TTC549 (cell line): ENCODE results near the gene GRIN2A.

Source experiments
- FAIRE-seq: peaks from 2 replicates; lab custom pipeline; 2012; peaks lifted over from hg19 to GRCh38; lab: Jason Lieb, UNC

The GRIN2A gene

DNA sequence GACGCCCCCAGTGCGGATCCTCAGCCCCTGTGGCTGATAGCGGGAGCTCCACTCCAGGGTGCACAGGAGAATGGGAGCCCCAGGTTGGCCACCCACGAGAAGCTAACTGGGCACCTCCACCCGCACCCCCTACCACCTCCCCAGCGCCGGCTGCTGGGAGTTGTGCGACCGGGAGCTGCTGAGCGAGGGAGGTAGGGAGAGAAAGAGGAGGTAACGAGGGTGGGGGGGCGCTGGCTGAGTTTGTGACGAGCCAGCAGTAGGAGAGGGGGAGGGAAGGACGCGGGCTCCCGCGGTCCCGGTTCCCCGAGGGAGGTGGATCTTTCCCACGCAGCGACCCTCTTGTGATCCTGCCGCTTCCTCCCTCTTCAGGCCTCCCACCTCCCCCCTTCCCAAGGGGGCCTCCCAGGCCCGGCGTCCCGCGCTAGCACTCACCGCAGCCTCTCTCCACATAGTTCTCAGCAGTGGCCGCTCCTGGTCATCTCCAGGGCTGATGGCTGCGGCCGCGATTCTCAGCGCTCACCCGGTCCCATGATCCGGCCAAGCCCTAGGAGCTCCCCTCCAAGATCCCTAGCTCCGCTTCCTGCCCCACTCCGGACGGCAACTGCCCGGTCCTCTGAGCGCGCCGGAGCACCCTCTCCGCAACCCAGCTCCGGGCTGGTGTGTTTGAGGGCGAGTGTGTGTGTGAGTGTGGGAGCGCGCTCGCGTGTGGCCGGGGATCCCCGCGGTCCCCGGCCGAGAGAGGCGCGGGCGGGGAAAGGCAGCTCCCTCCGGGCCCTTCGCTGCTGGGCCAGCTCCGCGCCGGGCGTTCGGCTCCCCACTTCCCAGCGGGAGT lies at the start of gene GRIN2A:
Gene GRIN2A, minus strand, starts transcription at position 207 of the 832 bp plus-strand sequence. CDS start 2,017 bp downstream, outside the sequence.
- FAIRE-seq = no peak

- FAIRE-seq = no peak
Observed at GRCh38 chr16:10231563-10231962, 49.3 kb upstream of the GRIN2A start.

GRCh38 chr16:10228779-10229178 lies 46.6 kb upstream of the GRIN2A start:
- FAIRE-seq = no peak

- FAIRE-seq = no peak
Observed at GRCh38 chr16:10226987-10227306, 44.7 kb upstream of the GRIN2A start.

- no peak for FAIRE-seq
Observed at GRCh38 chr16:10226141-10226986, 44.1 kb upstream of the GRIN2A start.

DNA sequence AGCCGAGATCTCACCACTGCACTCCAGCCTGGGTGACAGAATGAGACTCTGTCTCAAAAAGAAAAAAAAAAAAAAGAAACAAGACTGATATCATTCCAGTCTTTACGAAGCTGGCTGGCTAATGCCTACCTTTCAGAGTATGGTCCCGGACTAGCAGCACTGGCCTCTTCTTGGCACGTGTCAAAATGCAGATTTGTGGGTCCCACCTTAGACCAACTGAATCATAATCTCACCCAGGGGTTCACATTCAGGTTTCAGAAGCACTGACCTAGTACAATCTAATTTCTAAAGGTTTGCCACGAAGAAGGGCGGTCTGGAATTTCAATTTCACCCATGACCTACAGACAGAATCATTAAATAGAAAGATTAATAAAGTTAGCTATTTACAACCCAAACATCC lies 43.4 kb upstream of the GRIN2A start:
- FAIRE-seq = no peak

GRCh38 chr16:10224850-10225249 lies 42.6 kb upstream of the GRIN2A start:
- FAIRE-seq = no peak

DNA sequence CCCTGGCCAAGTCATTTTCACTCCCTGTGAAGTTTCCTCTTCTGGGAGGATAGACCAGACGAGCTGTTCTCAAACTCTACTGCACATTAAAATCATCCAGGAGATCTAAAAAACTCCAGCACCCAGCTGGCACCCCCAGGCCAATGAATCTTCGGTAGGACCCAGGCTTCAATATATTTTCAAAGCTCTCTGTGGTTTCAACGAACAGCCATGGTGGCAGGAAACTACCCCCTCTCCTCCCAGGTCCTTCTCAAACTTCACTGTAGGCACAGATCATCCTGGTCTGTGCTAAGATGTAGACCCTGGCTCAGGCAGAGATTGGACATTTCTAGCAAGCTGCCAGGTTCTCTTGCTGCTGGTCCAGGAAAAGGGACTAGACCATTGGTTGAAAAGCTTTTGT lies 38.7 kb upstream of the GRIN2A start:
- no peak for FAIRE-seq

GRCh38 chr16:10219742-10220141 lies 37.5 kb upstream of the GRIN2A start:
- no peak for FAIRE-seq

GRCh38 chr16:10218490-10219206 lies 36.4 kb upstream of the GRIN2A start:
- FAIRE-seq = no peak

DNA sequence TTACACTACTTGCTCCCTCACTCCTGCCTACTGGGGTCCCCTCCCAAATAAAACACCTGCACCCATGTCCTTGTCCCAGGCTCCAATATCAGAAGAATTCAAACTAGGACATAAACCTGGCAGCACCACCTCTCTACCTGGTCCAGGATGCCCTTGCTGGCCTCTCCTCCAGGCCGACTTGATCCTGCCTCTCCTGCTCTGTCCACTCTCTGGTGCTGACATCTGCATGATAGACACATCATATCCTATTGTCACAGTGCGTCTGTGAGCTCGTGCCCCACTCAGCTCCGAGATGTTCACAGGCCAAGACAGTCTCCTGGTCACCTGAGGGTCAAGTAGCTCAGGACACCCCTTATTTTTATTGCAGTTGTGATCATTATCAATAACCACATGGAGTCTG lies 31.5 kb upstream of the GRIN2A start:
- FAIRE-seq = no peak

DNA sequence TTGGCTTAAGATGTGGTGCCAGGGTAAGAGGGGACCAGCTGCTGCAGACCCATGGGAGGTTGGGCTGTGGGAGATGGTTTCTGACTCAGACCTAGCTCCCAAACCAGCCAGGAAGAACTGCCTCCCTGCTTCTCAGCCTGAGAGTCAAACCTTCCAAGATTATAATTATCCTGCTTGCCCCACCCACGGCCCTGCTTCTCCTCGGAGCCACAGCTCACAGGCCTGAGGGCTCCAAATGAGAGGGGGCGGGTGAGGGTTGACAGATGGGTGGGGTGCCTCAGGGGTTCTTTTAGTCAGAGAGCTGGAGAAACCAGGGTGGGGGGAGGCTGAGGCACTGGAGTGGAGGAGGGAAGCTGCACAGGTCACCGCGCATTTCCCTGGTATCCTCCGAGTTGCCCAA lies 28.7 kb upstream of the GRIN2A start:
- no peak for FAIRE-seq

DNA sequence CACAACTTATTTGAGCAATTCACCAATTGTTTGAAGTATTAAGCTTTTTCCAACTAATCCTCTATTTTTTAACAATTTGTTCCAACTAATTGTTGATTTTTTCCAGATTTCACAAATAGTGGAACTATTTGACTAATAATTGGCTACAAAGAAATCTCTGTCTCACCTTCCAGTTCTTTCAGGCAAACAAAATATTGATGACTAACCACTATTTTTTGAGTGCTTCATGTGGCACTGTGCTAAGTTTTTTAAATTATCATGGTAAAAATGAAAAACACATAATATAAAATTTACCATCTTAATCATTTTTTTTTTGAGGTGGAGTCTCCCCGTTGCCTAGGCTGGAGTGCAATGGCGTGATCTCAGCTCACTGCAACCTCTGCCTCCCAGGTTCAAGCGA lies 24.6 kb upstream of the GRIN2A start:
- no peak for FAIRE-seq

GRCh38 chr16:10206215-10206614 lies 24.0 kb upstream of the GRIN2A start:
- no peak for FAIRE-seq

- FAIRE-seq = no peak
Observed at GRCh38 chr16:10205688-10206087, 23.5 kb upstream of the GRIN2A start.

GRCh38 chr16:10202649-10203048 lies 20.4 kb upstream of the GRIN2A start:
- FAIRE-seq = no peak

GRCh38 chr16:10200637-10201586 lies 18.7 kb upstream of the GRIN2A start:
- FAIRE-seq = no peak

GRCh38 chr16:10196999-10197398 lies 14.8 kb upstream of the GRIN2A start:
- no peak for FAIRE-seq

- FAIRE-seq = no peak
Observed at GRCh38 chr16:10191096-10191495, 8.9 kb upstream of the GRIN2A start.

- no peak for FAIRE-seq
Observed at GRCh38 chr16:10189861-10190390, 7.7 kb upstream of the GRIN2A start.

DNA sequence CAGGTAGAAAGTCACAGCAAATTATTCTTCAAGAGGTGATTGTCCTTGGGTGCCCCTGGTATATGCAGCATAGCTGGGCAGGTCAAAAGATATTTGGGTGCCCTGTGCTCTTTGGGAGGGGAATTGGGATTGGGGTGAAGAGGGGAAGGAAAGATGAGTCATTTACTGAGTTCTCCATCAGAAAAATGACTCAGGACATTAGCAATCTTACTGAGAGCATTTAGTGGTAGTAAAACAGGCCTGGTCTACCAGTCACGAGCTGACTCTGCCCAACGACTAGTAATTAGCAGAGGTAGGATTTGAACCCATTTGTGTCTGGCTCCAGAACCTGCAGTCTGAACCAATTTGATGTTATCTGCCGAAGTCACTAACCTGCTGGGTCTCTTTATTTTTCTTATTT lies 6.0 kb upstream of the GRIN2A start:
- FAIRE-seq = no peak
